K562 (cell line): ENCODE measurements around the gene FARP2. TPM values are rescaled to one million over a fixed set of nuclear protein-coding genes. Genes with fewer than 3 reads are reported as not detected.
A peak's percentile ranks its signal among the peaks of the same experiment; 100 is the strongest.

ENCODE experiments used
- ATAC-seq: fragments of 200-7000 bp; cut with Tn5 transposase; 3 replicates; pipeline ENCODE4 v1.9.1; 2020; ENCODE audit warnings: moderate library complexity
- BruUV-seq: library from RNA; stranded (reverse); fragments of 400-500 nt; replicated peaks from 2 replicates; lab custom pipeline; 2021; lab: Mats Ljungman, UMichigan
- CTCF ChIA-PET: fragments of 300-600 bp; formaldehyde crosslinking; extraction: SDS; loops from one replicate; lab custom pipeline; 2021; ENCODE audit warnings: low intra/inter-chr PET ratio; lab: Yijun Ruan, JAX
- POLR2A ChIA-PET: fragments of 300-600, 350-650 bp; sonication (Branson Sonifier 250); formaldehyde crosslinking; extraction: SDS; loops from one replicate; lab custom pipeline; 2021; ENCODE audit warnings: antibody characterized with exemption, inconsistent platforms; lab: Yijun Ruan, JAX
- DNase-seq, 4 experiments: peaks; one replicate each; pipeline versions ENCODE4 v3.0.0 to v3.0.0-alpha.2; 2011 to 2018; ENCODE audit warnings: low spot score in 3 of 4, mixed read lengths in 3 of 4; ENCODE audit errors: extremely low read depth in 1 of 4
- FAIRE-seq: peaks from 2 replicates; lab custom pipeline; 2011; peaks lifted over from hg19 to GRCh38; lab: Jason Lieb, UNC
- H2AFZ ChIP-seq: 2 replicates; pipeline ENCODE4 v1.6.0; 2011; ENCODE audit warnings: low read depth, low read length, control low read depth, inconsistent platforms
- H3K27ac ChIP-seq: fragments of 200-600 bp; 3 replicates; pipeline ENCODE4 v1.8.0; 2011; ENCODE audit warnings: low read depth, mild to moderate bottlenecking, control low read depth, inconsistent platforms, low read length, moderate library complexity, mixed read lengths; ENCODE audit errors: extremely low read depth
- H3K27me3 ChIP-seq, 2 experiments: fragments of 300-600 bp in 1 of 2; 2 replicates in 1 of 2; 3 replicates in 1 of 2; pipeline versions ENCODE4 v1.6.0 to v1.8.0; 2011; ENCODE audit warnings: inconsistent platforms in 2 of 2, low read length in 2 of 2, mild to moderate bottlenecking in 1 of 2, mixed read lengths in 1 of 2, moderate library complexity in 1 of 2; ENCODE audit not compliant: control insufficient read depth in 2 of 2, insufficient read depth in 2 of 2
- H3K36me3 ChIP-seq: fragments of 300-600 bp; 3 replicates; pipeline ENCODE4 v1.8.0; 2011; ENCODE audit warnings: mild to moderate bottlenecking, low read length, inconsistent platforms; ENCODE audit not compliant: control insufficient read depth, insufficient read depth
- H3K4me1 ChIP-seq, 2 experiments: fragments of 200-600 bp in 1 of 2; replicated peaks in 1 of 2; 2 replicates in 1 of 2; 3 replicates in 1 of 2; pipeline versions ENCODE4 v1.5.1 to v1.8.0; 2011; ENCODE audit warnings: inconsistent platforms in 2 of 2, low read length in 2 of 2, mild to moderate bottlenecking in 1 of 2, mixed read lengths in 1 of 2, moderate library complexity in 1 of 2; ENCODE audit not compliant: control insufficient read depth in 2 of 2, insufficient read depth in 2 of 2
- H3K4me2 ChIP-seq: 2 replicates; pipeline ENCODE4 v1.6.1; 2011; ENCODE audit warnings: low read length, control low read depth, inconsistent platforms, mixed read lengths; ENCODE audit not compliant: insufficient read depth
- H3K4me3 ChIP-seq: fragments of 200-600 bp; sonication (generic), shearing (Covaris generic); 2 replicates; pipeline ENCODE4 v1.5.1; 2016; ENCODE audit warnings: control low read depth, inconsistent platforms
- H3K79me2 ChIP-seq: fragments of 200-600 bp; 3 replicates; pipeline ENCODE4 v1.8.0; 2011; ENCODE audit warnings: low read length, inconsistent platforms; ENCODE audit not compliant: control insufficient read depth, insufficient read depth
- H3K9ac ChIP-seq, 2 experiments: 2 replicates each; pipeline versions ENCODE4 v1.6.0 to v1.6.1; 2011; ENCODE audit warnings: low read depth in 2 of 2, low read length in 2 of 2, control low read depth in 1 of 2, inconsistent platforms in 1 of 2, mild to moderate bottlenecking in 1 of 2, mixed read lengths in 1 of 2; ENCODE audit not compliant: insufficient read depth in 1 of 2
- H3K9me1 ChIP-seq: one replicate; pipeline ENCODE4 v1.6.0; 2011; ENCODE audit warnings: inconsistent platforms, mild to moderate bottlenecking, low read length, moderate library complexity; ENCODE audit not compliant: control insufficient read depth, insufficient read depth
- H3K9me3 ChIP-seq: replicated peaks from 2 replicates; pipeline ENCODE4 v1.5.1; 2011; ENCODE audit warnings: low read depth, low read length, inconsistent platforms; ENCODE audit not compliant: control insufficient read depth, insufficient read depth
- H4K20me1 ChIP-seq: replicated peaks from 2 replicates; pipeline ENCODE4 v1.6.1; 2011; ENCODE audit warnings: low read length, inconsistent platforms, mixed read lengths; ENCODE audit not compliant: control insufficient read depth, insufficient read depth
- BCOR ChIP-seq: fragments of 450-650 bp; IDR thresholded peaks from 2 replicates; pipeline ENCODE4 v1.6.1; 2016
- C11orf30 ChIP-seq: fragments of 450-650 bp; IDR thresholded peaks from 2 replicates; pipeline ENCODE4 v1.6.1; 2016; ENCODE audit warnings: low read depth, mild to moderate bottlenecking
- EP400 ChIP-seq: fragments of 450-650 bp; IDR thresholded peaks from 2 replicates; pipeline ENCODE4 v1.6.1; 2017; ENCODE audit warnings: antibody characterized with exemption, mild to moderate bottlenecking, moderate library complexity
- HDAC2 ChIP-seq: fragments of 450-650 bp; IDR thresholded peaks from 2 replicates; pipeline ENCODE4 v1.6.1; 2016; ENCODE audit warnings: mild to moderate bottlenecking
- HMGXB4 ChIP-seq: sonication (generic); formaldehyde crosslinking; IDR thresholded peaks from 2 replicates; pipeline ENCODE4 v1.8.1; 2023; ENCODE audit warnings: mild to moderate bottlenecking, missing genetic modification reagents
- MAFF ChIP-seq: IDR thresholded peaks from 2 replicates; pipeline ENCODE4 v1.6.1; 2012; ENCODE audit warnings: low read length, improper control_type of control experiment
- MAFG ChIP-seq: fragments of 450-650 bp; conservative IDR thresholded peaks from 2 replicates; pipeline ENCODE4 v1.6.1; 2016; ENCODE audit warnings: missing genetic modification characterization, missing compliant biosample characterization
- PHF8 ChIP-seq: fragments of 200-600 bp; sonication (generic); IDR thresholded peaks from 2 replicates; pipeline ENCODE4 v1.6.1; 2012; ENCODE audit warnings: mixed run types, mild to moderate bottlenecking, inconsistent platforms, low read length, moderate library complexity, borderline replicate concordance
- ZFPM2 ChIP-seq: fragments of 250-450 bp; sonication (Bioruptor Pico); IDR thresholded peaks from 2 replicates; pipeline ENCODE4 v1.5.1; 2022; ENCODE audit warnings: mild to moderate bottlenecking
- ZNF316 ChIP-seq: fragments of 450-650 bp; IDR thresholded peaks from 2 replicates; pipeline ENCODE4 v1.6.1; 2016
- WGBS: fragments of 100-300 bp; shearing (Covaris generic); methylation state at CpG from one replicate; pipeline ENCODE4 v1.1.6; 2016; ENCODE audit warnings: low coverage, mixed read lengths; ENCODE audit not compliant: insufficient coverage; ENCODE audit errors: missing lambda C conversion rate; 5-methylcytosine and 5-hydroxymethylcytosine counted together
- in situ Hi-C: fragments of 300-500 bp; cut with MboI; formaldehyde crosslinking; loops from 4 replicates; pipeline ENCODE4 v1.15.0; 2018; ENCODE audit warnings: inconsistent platforms, mixed read lengths
- intact Hi-C: fragments of 100-400 bp; cut with micrococcal nuclease; formaldehyde crosslinking; loops from 2 replicates; pipeline ENCODE4 v1.14.2; 2022
- polyA plus RNA-seq, 8 experiments: library from polyadenylated mRNA; depleted of rRNA in 4 of 8; stranded (reverse) in 5 of 8; unstranded in 3 of 8; fragments of >200 nt; fragmentation: Nextera tagmentation in 2 of 8; fragmentation: Illumina TruSeq in 1 of 8; extraction: Ambion mirVana in 2 of 8; extraction: Trizol in 1 of 8; gene quantifications; 2 replicates each; pipeline versions ENCODE4 v1.2.1 to v1.2.3, GENCODE V29; 2011 to 2014; ENCODE audit warnings: inconsistent platforms in 1 of 8, missing spikeins in 1 of 8
- total RNA-seq, 7 experiments: library from RNA; depleted of rRNA in 6 of 7; stranded (reverse); fragments of >200 nt in 6 of 7; fragmentation: Illumina TruSeq in 2 of 7; extraction: Trizol in 2 of 7; gene quantifications; 2 replicates each; pipeline versions ENCODE4 v1.2.1 to v1.2.3, GENCODE V29; 2011 to 2021; ENCODE audit warnings: low replicate concordance in 1 of 7
- TF ChIP-seq, protein P1 (sequence below): fragments of 250-450 bp; sonication (Bioruptor Pico); IDR thresholded peaks from 2 replicates; pipeline ENCODE4 v1.8.0; 2021; ENCODE audit warnings: mild to moderate bottlenecking, moderate library complexity
- TF ChIP-seq, protein P2 (sequence below): fragments of 450-650 bp; formaldehyde crosslinking; conservative IDR thresholded peaks from 2 replicates; pipeline ENCODE4 v1.4.0; 2022; ENCODE audit warnings: mild to moderate bottlenecking, missing genetic modification characterization

FARP2 gene
- total and polyA plus RNA-seq, 9 of the 15 experiments (the other 6 are each of a cell fraction or from before 2014, with no cell fraction given), result 4.1 to 38.1 (median 21.1) TPM

DNA sequence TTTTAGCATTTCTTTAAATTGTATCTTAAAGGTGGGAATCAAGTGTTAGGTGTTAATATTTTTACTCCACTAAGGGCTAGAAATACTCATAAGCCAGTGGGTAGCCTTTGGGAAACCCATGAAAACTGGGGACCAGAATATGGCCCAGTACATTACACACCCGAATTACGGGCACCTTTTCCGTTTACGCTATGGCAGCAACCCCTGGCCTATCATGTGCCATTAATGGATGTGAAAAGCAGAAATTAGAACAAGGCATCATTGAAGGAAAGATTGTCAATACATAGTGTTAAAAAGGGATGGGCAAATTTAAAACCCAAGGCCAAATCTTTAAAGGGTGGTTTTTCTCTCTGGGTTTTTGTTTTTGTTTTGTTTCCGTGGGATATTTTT, 781 bp downstream of the FARP2 start:
- peak overlapping the region; percentile 75 for H3K4me3 ChIP-seq
- peak overlapping the region; percentile 32; the same call in 1 of the 2 replicates for H2AFZ ChIP-seq
- intact Hi-C loops, result loop anchor here (2.0 kb wide), 1 partner anchor 254 kb away; no protein-coding TSS in a partner anchor
- H3K36me3 ChIP-seq, result peaks cover 32% of the 10 kb centered on the region; the same call in 2 of the 3 replicates
- no peak for DNase-seq
- 7% methylated on average over 5 of the region's 5 CpGs for WGBS
- no peaks in the 10 kb centered on the region for H3K27me3 ChIP-seq
- peak overlapping the region; percentile 77 to 99 for H3K9ac ChIP-seq
- no peaks in the 10 kb centered on the region for H3K9me3 ChIP-seq
- peak overlapping the region; percentile 75 for H3K27ac ChIP-seq
- ChIA-PET POLR2A (interaction anchor here (0.6 kb wide), 1 partner anchor 94 kb away, joined by 4 read pairs; no protein-coding TSS in a partner anchor), CTCF (no interaction called here)
- BruUV-seq, result no TSS peak
- no peak for FAIRE-seq
- no peak for ATAC-seq
- TF ChIP-seq EP400, result 0 out of 2 replicates have a peak, but pooled peaks have one; percentile 0
- TF ChIP-seq, protein P1, sequence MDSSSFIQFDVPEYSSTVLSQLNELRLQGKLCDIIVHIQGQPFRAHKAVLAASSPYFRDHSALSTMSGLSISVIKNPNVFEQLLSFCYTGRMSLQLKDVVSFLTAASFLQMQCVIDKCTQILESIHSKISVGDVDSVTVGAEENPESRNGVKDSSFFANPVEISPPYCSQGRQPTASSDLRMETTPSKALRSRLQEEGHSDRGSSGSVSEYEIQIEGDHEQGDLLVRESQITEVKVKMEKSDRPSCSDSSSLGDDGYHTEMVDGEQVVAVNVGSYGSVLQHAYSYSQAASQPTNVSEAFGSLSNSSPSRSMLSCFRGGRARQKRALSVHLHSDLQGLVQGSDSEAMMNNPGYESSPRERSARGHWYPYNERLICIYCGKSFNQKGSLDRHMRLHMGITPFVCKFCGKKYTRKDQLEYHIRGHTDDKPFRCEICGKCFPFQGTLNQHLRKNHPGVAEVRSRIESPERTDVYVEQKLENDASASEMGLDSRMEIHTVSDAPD (CRISPR knock-in tag), result no peak
- H3K9me1 ChIP-seq, result no peaks in the 10 kb centered on the region
- H4K20me1 ChIP-seq, result peaks cover 14% of the 10 kb centered on the region
- peak overlapping the region; percentile 81 for H3K4me2 ChIP-seq
- in situ Hi-C loops, result no loop called here
- H3K4me1 ChIP-seq, result peaks cover 12 to 16% of the 10 kb centered on the region in 2 experiments; a peak in 4 of 5 replicates
- H3K79me2 ChIP-seq, result peaks cover 50% of the 10 kb centered on the region

- in situ Hi-C loops (no loop called here), intact Hi-C loops (loop anchor here (2.0 kb wide), 1 partner anchor 253 kb away; no protein-coding TSS in a partner anchor)
- Histone ChIP-seq H3K27ac (no peak overlapping the region), H3K4me1 (peaks cover 12 to 16% of the 10 kb centered on the region in 2 experiments; a peak in 4 of 5 replicates), H3K9me3 (no peaks in the 10 kb centered on the region), H4K20me1 (peaks cover 14% of the 10 kb centered on the region), H3K9me1 (no peaks in the 10 kb centered on the region), H3K4me2 (peak overlapping the region; percentile 81), H3K4me3 (peak overlapping the region; percentile 75; the same call in 1 of the 2 replicates), H3K36me3 (peaks cover 25% of the 10 kb centered on the region; the same call in 2 of the 3 replicates), H3K79me2 (peaks cover 50% of the 10 kb centered on the region), H3K9ac (no peak overlapping the region), H2AFZ (no peak overlapping the region), H3K27me3 (no peaks in the 10 kb centered on the region)
- no peak for DNase-seq
- ATAC-seq, result no peak
- ChIA-PET POLR2A (interaction anchor here (1.4 kb wide), 1 partner anchor 9 kb away, joined by 7 read pairs; no protein-coding TSS in a partner anchor), CTCF (no interaction called here)
- FAIRE-seq, result no peak
- BruUV-seq, result no TSS peak
- WGBS, result 37% methylated on average over 3 of the region's 3 CpGs
- TF ChIP-seq ZNF316, result peak; percentile 96
- no peak for TF ChIP-seq BCOR
- TF ChIP-seq, protein P2, sequence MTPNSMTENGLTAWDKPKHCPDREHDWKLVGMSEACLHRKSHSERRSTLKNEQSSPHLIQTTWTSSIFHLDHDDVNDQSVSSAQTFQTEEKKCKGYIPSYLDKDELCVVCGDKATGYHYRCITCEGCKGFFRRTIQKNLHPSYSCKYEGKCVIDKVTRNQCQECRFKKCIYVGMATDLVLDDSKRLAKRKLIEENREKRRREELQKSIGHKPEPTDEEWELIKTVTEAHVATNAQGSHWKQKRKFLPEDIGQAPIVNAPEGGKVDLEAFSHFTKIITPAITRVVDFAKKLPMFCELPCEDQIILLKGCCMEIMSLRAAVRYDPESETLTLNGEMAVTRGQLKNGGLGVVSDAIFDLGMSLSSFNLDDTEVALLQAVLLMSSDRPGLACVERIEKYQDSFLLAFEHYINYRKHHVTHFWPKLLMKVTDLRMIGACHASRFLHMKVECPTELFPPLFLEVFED (CRISPR knock-in tag), result no peak
- TF ChIP-seq ZFPM2, result no peak
- TF ChIP-seq HMGXB4 (CRISPR knock-in tag), result no peak
- TF ChIP-seq C11orf30, result peak; percentile 90
- no peak for TF ChIP-seq HDAC2
- peak; percentile 85 for TF ChIP-seq MAFG (tag)
- no peak for TF ChIP-seq PHF8
- peak; percentile 92 for TF ChIP-seq MAFF
Measured at GRCh38 chr2:241357531-241357930, 1.4 kb downstream of the FARP2 start.
